ENCODE measurements around the gene RNF157. TPM values are rescaled to one million over a fixed set of nuclear protein-coding genes. Genes with fewer than 3 reads are reported as not detected.

RNF157 gene
- total RNA-seq, 1 donor from 2014 or later = 54.0 TPM

- TF ChIP-seq, protein P1, sequence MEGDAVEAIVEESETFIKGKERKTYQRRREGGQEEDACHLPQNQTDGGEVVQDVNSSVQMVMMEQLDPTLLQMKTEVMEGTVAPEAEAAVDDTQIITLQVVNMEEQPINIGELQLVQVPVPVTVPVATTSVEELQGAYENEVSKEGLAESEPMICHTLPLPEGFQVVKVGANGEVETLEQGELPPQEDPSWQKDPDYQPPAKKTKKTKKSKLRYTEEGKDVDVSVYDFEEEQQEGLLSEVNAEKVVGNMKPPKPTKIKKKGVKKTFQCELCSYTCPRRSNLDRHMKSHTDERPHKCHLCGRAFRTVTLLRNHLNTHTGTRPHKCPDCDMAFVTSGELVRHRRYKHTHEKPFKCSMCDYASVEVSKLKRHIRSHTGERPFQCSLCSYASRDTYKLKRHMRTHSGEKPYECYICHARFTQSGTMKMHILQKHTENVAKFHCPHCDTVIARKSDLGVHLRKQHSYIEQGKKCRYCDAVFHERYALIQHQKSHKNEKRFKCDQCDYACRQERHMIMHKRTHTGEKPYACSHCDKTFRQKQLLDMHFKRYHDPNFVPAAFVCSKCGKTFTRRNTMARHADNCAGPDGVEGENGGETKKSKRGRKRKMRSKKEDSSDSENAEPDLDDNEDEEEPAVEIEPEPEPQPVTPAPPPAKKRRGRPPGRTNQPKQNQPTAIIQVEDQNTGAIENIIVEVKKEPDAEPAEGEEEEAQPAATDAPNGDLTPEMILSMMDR (conservative IDR thresholded peaks at IDR 0.05) = no peak
- H3K27me3 Mint-ChIP-seq (ENCODE audit: low read depth) = no peaks in the 10 kb centered on the region
- no peak overlapping the region for H3K27ac Mint-ChIP-seq (ENCODE audit: unreplicated experiment)
- H3K4me3 Mint-ChIP-seq = no peak overlapping the region
- peaks cover 4% of the 10 kb centered on the region for H3K36me3 Mint-ChIP-seq (ENCODE audit: low read depth)
- no peak for DNase-seq (ENCODE audit: low read depth, low spot score)
- no peaks in the 10 kb centered on the region for H3K9me3 Mint-ChIP-seq
- H3K4me1 Mint-ChIP-seq = peaks cover 3% of the 10 kb centered on the region
Observed at GRCh38 chr17:76154936-76155845, 85.1 kb downstream of the RNF157 start.

DNA sequence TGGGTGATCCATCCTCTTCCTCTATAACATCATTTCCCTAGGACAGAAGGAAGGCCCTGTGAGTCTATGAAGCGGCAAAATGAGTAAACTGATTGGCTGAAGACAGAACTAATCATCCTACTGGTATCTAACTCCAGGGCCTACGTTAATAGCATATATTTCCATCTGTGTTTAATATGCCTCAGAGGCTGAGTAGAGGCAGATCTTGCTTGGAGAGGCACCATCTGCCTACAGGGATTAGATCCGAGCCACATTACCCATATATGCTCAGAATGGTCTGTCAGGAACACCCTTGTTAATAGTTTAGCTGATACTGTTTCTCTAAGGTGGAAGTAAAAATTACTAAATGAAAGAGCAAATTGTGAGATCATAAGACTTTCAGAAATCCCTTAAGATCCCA lies 86.0 kb downstream of the RNF157 start:
- TF ChIP-seq, protein P1 (conservative IDR thresholded peaks at IDR 0.05) = no peak
- no peak for DNase-seq (ENCODE audit: low read depth, low spot score)
- Mint-ChIP-seq H3K36me3 (ENCODE audit: low read depth) (peaks cover 4% of the 10 kb centered on the region), H3K4me3 (no peak overlapping the region), H3K27me3 (ENCODE audit: low read depth) (no peaks in the 10 kb centered on the region), H3K27ac (ENCODE audit: unreplicated experiment) (no peak overlapping the region), H3K4me1 (peaks cover 3% of the 10 kb centered on the region), H3K9me3 (no peaks in the 10 kb centered on the region)

DNA sequence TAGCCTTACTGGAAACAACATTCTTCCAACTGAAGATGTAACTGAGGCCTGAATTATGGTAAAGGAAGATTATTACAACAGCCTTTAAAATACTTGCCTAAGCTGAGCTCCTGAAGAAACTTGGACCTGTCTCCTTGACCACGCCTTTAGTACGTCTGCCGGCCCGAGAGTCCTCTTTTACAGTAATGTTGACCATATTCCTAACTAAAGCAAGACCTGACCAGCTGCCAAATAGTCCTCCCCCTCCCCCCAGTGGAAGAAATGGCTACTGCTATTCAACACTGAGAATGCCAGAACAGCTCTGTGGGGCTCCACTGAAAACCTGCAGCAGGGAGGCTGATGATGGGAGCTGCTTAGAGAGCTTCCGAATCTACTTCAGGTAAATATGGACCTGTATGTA lies 86.7 kb downstream of the RNF157 start:
- TF ChIP-seq, protein P1 (conservative IDR thresholded peaks at IDR 0.05) = peak; percentile 32
- no peak for DNase-seq (ENCODE audit: low read depth, low spot score)
- H3K9me3 Mint-ChIP-seq = no peaks in the 10 kb centered on the region
- H3K27me3 Mint-ChIP-seq (ENCODE audit: low read depth) = no peaks in the 10 kb centered on the region
- peaks cover 4% of the 10 kb centered on the region for H3K36me3 Mint-ChIP-seq (ENCODE audit: low read depth)
- H3K27ac Mint-ChIP-seq (ENCODE audit: unreplicated experiment) = no peak overlapping the region
- peaks cover 3% of the 10 kb centered on the region for H3K4me1 Mint-ChIP-seq
- no peak overlapping the region for H3K4me3 Mint-ChIP-seq

DNA sequence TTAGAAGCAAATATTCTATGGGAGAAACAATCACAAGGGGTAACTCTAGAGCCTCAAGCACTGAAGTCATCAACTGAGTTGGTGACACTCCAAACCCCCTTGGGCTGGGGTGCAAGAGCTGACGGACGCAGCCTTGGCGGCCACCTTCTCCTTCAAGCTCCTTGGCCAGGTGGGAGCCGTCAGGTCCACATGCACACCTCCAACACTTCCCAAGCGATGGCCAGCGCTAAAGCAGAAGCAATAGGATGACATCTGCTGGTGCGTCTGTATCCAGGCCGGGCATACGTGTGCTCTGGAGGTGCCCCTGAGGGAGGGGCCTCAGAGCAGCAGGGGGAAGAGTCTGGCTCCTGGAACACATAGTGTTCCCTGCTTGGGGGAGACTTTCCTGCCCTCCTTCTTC lies 87.1 kb downstream of the RNF157 start:
- Mint-ChIP-seq H3K4me3 (no peak overlapping the region), H3K9me3 (no peaks in the 10 kb centered on the region), H3K27me3 (ENCODE audit: low read depth) (no peaks in the 10 kb centered on the region), H3K4me1 (peaks cover 3% of the 10 kb centered on the region), H3K27ac (ENCODE audit: unreplicated experiment) (no peak overlapping the region), H3K36me3 (ENCODE audit: low read depth) (peaks cover 4% of the 10 kb centered on the region)
- no peak for DNase-seq (ENCODE audit: low read depth, low spot score)
- TF ChIP-seq, protein P1 (conservative IDR thresholded peaks at IDR 0.05) = no peak

DNA sequence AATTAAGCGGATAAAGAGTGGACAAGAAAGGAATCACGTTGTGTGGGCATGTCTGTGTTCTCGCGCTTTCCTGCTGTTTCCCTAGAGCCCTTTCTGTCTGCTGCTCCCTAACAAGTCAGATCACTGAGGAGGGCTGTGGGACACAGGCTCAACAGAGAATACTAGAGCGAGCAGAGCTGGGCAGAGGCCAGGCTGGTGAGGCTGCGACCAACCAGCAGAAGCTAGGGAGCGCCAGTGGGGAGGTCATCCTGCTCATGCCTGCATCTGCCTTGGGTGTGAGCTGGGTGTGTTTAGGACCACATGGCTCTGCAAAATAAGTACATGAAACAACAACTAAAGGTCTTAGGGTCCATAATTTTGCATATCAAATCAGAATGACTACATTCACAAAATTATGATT lies 87.7 kb downstream of the RNF157 start:
- peaks cover 4% of the 10 kb centered on the region for H3K36me3 Mint-ChIP-seq (ENCODE audit: low read depth)
- H3K27me3 Mint-ChIP-seq (ENCODE audit: low read depth) = no peaks in the 10 kb centered on the region
- DNase-seq (ENCODE audit: low read depth, low spot score) = no peak
- TF ChIP-seq, protein P1 (conservative IDR thresholded peaks at IDR 0.05) = no peak
- peaks cover 6% of the 10 kb centered on the region for H3K4me1 Mint-ChIP-seq
- H3K4me3 Mint-ChIP-seq = no peak overlapping the region
- no peaks in the 10 kb centered on the region for H3K9me3 Mint-ChIP-seq
- H3K27ac Mint-ChIP-seq (ENCODE audit: unreplicated experiment) = no peak overlapping the region
